ENCODE results near the gene PPFIBP2.

The PPFIBP2 gene

GRCh38 chr11:7666292-7666866 is 152.6 kb downstream of the PPFIBP2 start:
- no peak overlapping the region for H3K4me3 ChIP-seq (replicated peaks; ENCODE audit: low read depth, low read length)
- DNase-seq (ENCODE audit: extremely low read depth, low read depth), result no peak
- no peak for TF ChIP-seq CTCF (IDR thresholded peaks at IDR 0.05; ENCODE audit: low read depth, low read length, missing control alignments)

GRCh38 chr11:7667460-7667859 is 153.7 kb downstream of the PPFIBP2 start:
- H3K4me3 ChIP-seq (replicated peaks; ENCODE audit: low read depth, low read length), result no peak overlapping the region
- no peak for TF ChIP-seq CTCF (IDR thresholded peaks at IDR 0.05; ENCODE audit: low read depth, low read length, missing control alignments)
- DNase-seq (ENCODE audit: extremely low read depth, low read depth), result no peak

DNA sequence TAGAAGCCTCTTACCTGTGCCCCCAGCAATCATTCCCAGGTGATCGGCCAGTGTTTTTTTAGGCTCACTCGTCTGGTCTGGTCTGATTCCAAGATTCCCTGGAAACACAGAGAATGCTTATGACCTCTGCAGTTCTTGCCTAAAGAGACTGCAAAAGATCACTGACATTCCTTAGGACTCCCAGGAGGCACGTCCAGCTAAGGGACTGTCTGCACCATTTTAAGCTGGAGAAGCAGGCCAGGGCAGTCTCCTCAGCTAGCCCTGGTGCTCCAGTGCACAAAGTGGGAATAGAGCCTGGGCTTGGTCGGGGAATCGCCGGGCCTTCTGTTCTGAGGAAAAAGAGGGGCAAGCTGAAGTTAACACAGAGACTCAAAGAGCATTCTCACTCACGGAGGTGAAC is 154.7 kb downstream of the PPFIBP2 start:
- TF ChIP-seq CTCF (IDR thresholded peaks at IDR 0.05; ENCODE audit: low read depth, low read length, missing control alignments), result no peak
- no peak overlapping the region for H3K4me3 ChIP-seq (replicated peaks; ENCODE audit: low read depth, low read length)
- no peak for DNase-seq (ENCODE audit: extremely low read depth, low read depth)

DNA sequence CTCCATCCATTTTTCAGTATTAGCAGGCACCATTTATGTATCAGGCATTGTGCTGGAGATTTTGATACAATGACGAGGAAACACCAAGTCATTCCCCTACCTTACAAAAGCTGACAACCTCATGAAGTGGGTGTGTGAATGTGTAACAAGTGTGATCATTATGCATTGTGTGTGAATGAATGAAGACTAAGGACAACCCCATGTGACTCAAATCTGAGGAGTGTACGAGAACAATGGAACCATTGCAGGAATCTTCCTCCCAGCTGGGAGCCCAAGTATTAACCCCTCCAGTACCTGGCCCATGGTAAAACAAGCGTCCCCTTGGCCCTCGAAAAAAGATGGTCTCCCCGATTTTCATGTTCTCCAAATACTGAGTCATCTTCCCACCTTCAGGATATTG is 155.1 kb downstream of the PPFIBP2 start:
- no peak for DNase-seq (ENCODE audit: extremely low read depth, low read depth)
- TF ChIP-seq CTCF (IDR thresholded peaks at IDR 0.05; ENCODE audit: low read depth, low read length, missing control alignments), result no peak
- H3K4me3 ChIP-seq (replicated peaks; ENCODE audit: low read depth, low read length), result no peak overlapping the region

DNA sequence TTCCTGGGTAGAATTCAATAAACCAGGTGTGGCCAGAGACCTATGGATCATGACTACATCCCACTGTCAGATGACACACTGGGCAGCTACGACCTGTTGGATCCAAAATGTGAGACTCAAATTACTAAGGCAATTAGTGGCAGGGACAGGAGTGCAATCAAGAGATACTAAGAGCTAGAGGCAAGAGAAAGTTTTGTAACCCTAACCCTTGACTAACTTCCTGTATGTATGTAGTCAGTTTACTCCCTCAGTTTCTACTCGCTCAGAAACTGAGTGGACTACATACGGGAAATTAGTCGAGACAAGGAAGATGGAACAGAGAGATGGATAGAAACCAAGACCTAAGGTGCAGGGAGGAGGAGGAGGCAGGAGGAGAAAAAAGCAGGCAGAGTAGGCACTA is 156.8 kb downstream of the PPFIBP2 start:
- DNase-seq (ENCODE audit: extremely low read depth, low read depth), result no peak
- no peak for TF ChIP-seq CTCF (IDR thresholded peaks at IDR 0.05; ENCODE audit: low read depth, low read length, missing control alignments)
- H3K4me3 ChIP-seq (replicated peaks; ENCODE audit: low read depth, low read length), result no peak overlapping the region

GRCh38 chr11:7671347-7672215 is 157.8 kb downstream of the PPFIBP2 start:
- H3K4me3 ChIP-seq (replicated peaks; ENCODE audit: low read depth, low read length), result no peak overlapping the region
- TF ChIP-seq CTCF (IDR thresholded peaks at IDR 0.05; ENCODE audit: low read depth, low read length, missing control alignments), result no peak
- no peak for DNase-seq (ENCODE audit: extremely low read depth, low read depth)

Data from HFF-Myc (cell line).